ENCODE measurements around the gene C2orf42.
"Not testable (repeated sequence)": the region's sequence is repeated elsewhere in the genome, so short reads cannot be mapped to it uniquely, and the experiment has no call there.

- TF ChIP-seq CTCF, POLR2A (IDR thresholded peaks at IDR 0.05): not testable (repeated sequence)
Measured at GRCh38 chr2:70134323-70134983, 56.4 kb downstream of the C2orf42 start.
